Stomach (tissue), 4 donors: ENCODE measurements around the gene SNRNP40.

ENCODE experiments used
- EP300 ChIP-seq: sonication (generic); formaldehyde crosslinking; IDR thresholded peaks from one replicate; pipeline ENCODE4 v1.6.1; 2017; ENCODE audit warnings: antibody characterized with exemption
- POLR2A ChIP-seq, 4 donors: fragments of 450-650 bp; IDR thresholded peaks; one replicate each; pipeline ENCODE4 v1.6.1; 2016; ENCODE audit warnings: antibody characterized with exemption in 4 of 4, control low read depth in 2 of 4, mild to moderate bottlenecking in 1 of 4, moderate library complexity in 1 of 4
- POLR2AphosphoS5 ChIP-seq, 3 donors: sonication (generic); formaldehyde crosslinking; IDR thresholded peaks; one replicate each; pipeline ENCODE4 v1.6.1; 2016; ENCODE audit warnings: antibody characterized with exemption in 3 of 3
- TF ChIP-seq, protein P1 (sequence below), 7 experiments: fragments of 450-650 bp in 4 of 7; fragments of 200-600 bp in 3 of 7; sonication (generic) in 3 of 7; IDR thresholded peaks; one replicate each; pipeline ENCODE4 v1.5.1; 2016 to 2019; ENCODE audit warnings: antibody characterized with exemption in 7 of 7, control low read depth in 2 of 7, mild to moderate bottlenecking in 1 of 7

DNA sequence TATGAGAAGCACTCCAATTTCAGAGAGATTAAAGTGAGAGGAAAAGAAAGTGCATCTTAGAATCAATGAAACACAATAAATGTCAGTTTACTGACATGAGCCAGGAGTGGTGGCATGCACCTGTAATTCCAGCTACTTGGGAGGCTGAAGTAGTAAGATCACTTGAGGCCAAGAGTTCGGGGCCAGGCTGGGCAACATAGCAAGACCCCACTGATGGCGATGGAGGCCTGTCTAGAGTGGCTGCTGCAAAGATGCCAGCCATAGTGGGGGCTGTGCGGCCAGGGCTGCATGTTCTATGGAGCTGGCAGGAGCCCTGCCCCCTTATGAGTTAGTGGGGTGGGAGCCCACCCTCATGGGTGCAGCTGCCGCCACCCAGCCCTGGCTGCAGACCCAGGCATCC is 27.5 kb upstream of the SNRNP40 start:
- TF ChIP-seq POLR2A (IDR thresholded peaks at IDR 0.05) = no peak
- TF ChIP-seq, protein P1, sequence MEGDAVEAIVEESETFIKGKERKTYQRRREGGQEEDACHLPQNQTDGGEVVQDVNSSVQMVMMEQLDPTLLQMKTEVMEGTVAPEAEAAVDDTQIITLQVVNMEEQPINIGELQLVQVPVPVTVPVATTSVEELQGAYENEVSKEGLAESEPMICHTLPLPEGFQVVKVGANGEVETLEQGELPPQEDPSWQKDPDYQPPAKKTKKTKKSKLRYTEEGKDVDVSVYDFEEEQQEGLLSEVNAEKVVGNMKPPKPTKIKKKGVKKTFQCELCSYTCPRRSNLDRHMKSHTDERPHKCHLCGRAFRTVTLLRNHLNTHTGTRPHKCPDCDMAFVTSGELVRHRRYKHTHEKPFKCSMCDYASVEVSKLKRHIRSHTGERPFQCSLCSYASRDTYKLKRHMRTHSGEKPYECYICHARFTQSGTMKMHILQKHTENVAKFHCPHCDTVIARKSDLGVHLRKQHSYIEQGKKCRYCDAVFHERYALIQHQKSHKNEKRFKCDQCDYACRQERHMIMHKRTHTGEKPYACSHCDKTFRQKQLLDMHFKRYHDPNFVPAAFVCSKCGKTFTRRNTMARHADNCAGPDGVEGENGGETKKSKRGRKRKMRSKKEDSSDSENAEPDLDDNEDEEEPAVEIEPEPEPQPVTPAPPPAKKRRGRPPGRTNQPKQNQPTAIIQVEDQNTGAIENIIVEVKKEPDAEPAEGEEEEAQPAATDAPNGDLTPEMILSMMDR (IDR thresholded peaks at IDR 0.05) = no peak
- TF ChIP-seq EP300 = no peak
- TF ChIP-seq POLR2AphosphoS5 (IDR thresholded peaks at IDR 0.05) = no peak
